ENCODE results near the gene CHCHD3. TPM values are rescaled to one million over a fixed set of nuclear protein-coding genes. Genes with fewer than 3 reads are reported as not detected.

CHCHD3 gene
- total RNA-seq, 4 donors from 2014 or later, result 54.0 to 88.6 (median 61.3) TPM

DNA sequence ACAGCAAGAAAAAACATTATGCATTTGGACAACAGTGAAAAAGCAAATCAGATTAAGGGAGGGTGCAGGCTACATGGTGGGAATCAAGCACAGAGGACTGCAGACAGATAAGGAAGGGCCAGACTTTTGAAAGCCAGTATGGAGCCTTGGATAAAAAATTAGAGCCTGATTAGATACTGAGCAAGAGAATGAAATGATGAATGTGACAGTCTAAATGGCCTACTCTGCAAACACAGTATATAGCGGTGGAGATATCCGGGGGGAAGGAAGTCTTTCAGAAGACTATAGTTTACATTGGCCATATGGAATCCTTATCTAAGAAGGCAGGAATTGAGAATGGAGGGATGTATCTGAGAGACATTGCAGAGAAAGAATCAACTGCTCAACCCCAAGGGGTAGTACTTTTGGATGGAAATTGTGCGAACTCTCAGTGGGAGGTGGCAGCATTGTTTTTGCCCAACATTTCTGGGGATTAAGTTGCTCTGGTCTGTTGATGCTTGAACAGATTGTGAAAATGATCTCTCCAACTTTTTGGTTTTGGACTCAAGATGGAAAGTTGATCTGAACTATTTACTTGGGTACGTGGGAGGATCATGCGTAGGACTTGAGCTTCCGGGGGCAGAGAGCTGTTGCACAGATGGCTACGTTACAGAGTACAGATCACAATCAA, 39.4 kb upstream of the CHCHD3 start:
- no peaks in the 10 kb centered on the region for H3K9me3 ChIP-seq
- H3K4me3 ChIP-seq, result no peak overlapping the region
- H3K27ac ChIP-seq, result no peak overlapping the region

DNA sequence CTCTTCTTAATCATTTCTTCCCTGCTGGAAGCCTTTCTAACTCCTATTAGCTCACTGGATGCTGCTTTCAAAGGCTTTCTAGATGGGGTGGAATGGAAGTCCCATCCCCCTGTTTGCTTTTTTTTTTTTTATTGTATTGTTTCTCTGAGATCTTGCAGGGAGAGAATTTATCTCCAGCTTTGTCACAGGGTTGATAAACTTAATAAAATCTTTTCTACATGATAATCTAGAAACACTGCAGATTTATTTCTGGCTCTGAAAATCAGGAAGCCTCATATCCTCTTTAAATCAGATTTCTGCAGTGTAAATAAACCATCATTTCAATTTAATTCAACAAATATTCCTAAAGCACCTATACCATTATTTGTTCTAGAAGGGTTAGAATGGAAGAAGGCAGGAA, 37.2 kb upstream of the CHCHD3 start:
- TF ChIP-seq CTCF (IDR thresholded peaks at IDR 0.05), result no peak
- no peak for TF ChIP-seq EP300 (IDR thresholded peaks at IDR 0.05)
- no peak for TF ChIP-seq POLR2A (IDR thresholded peaks at IDR 0.05)
- no peaks in the 10 kb centered on the region for H3K27me3 ChIP-seq
- no peak for ATAC-seq
- H3K4me1 ChIP-seq, result no peaks in the 10 kb centered on the region
- no peak overlapping the region for H3K4me3 ChIP-seq
- H3K9me3 ChIP-seq, result no peaks in the 10 kb centered on the region
- no peaks in the 10 kb centered on the region for H3K36me3 ChIP-seq
- no peak overlapping the region for H3K27ac ChIP-seq

More for the DNA sequence above, 39.4 kb upstream of the CHCHD3 start:
- WGBS, 2 donors (ENCODE audit: low coverage in 1 of 2), result 40 to 75% methylated on average over 7 of the region's 7 CpGs
- no peak for TF ChIP-seq EP300 (IDR thresholded peaks at IDR 0.05)
- TF ChIP-seq POLR2AphosphoS5 (IDR thresholded peaks at IDR 0.05), result no peak
- TF ChIP-seq POLR2A (IDR thresholded peaks at IDR 0.05), result no peak
- no peak for TF ChIP-seq CTCF (IDR thresholded peaks at IDR 0.05)
- Histone ChIP-seq H3K36me3 (no peaks in the 10 kb centered on the region), H3K4me1 (no peaks in the 10 kb centered on the region), H3K27me3 (no peaks in the 10 kb centered on the region)
- ATAC-seq, result no peak

DNA sequence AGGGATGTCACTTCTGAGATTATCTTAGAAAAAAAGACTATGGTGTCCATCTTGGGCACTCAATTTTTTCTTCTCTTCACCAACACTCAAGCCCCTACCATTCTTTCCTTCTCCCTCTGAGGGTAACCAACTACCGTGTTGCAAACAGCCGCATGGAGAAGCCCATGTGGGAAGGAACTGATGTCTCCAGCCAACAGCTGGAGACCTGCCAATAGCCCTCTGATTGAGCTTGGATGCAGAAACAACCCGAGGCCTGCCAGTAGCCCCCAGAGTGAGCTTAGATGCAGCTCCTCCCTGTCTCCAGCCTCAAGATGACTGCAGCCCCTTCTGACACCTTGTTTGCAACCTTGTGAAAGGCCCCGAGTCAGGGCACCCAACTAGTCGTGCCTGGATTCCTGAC, 36.4 kb upstream of the CHCHD3 start:
- TF ChIP-seq CTCF (IDR thresholded peaks at IDR 0.05) (no peak), POLR2AphosphoS5 (IDR thresholded peaks at IDR 0.05) (no peak), POLR2A (IDR thresholded peaks at IDR 0.05) (no peak), EP300 (IDR thresholded peaks at IDR 0.05) (no peak)
- Histone ChIP-seq H3K9me3 (no peaks in the 10 kb centered on the region), H3K27ac (no peak overlapping the region), H3K27me3 (no peaks in the 10 kb centered on the region), H3K4me3 (no peak overlapping the region), H3K4me1 (no peaks in the 10 kb centered on the region), H3K36me3 (no peaks in the 10 kb centered on the region)
- no peak for ATAC-seq
- WGBS, 2 donors (ENCODE audit: low coverage in 1 of 2), result 43 to 90% methylated on average over 2 to 3 of the region's 5 CpGs

GRCh38 chr7:133117452-133117851, 35.6 kb upstream of the CHCHD3 start:
- no peaks in the 10 kb centered on the region for H3K4me1 ChIP-seq
- peaks cover 1% of the 10 kb centered on the region for H3K27me3 ChIP-seq
- 80 to 92% methylated on average over 4 of the region's 5 CpGs for WGBS, 2 donors (ENCODE audit: low coverage in 1 of 2)
- no peaks in the 10 kb centered on the region for H3K9me3 ChIP-seq
- H3K4me3 ChIP-seq, result no peak overlapping the region
- TF ChIP-seq CTCF (IDR thresholded peaks at IDR 0.05) (no peak), POLR2A (IDR thresholded peaks at IDR 0.05) (no peak), POLR2AphosphoS5 (IDR thresholded peaks at IDR 0.05) (no peak), EP300 (IDR thresholded peaks at IDR 0.05) (no peak)
- no peaks in the 10 kb centered on the region for H3K36me3 ChIP-seq
- no peak for ATAC-seq
- H3K27ac ChIP-seq, result no peak overlapping the region

GRCh38 chr7:133115596-133115995, 33.7 kb upstream of the CHCHD3 start:
- no peak overlapping the region for H3K4me3 ChIP-seq
- no peaks in the 10 kb centered on the region for H3K36me3 ChIP-seq
- no peak for ATAC-seq
- 50 to 66% methylated on average over 2 of the region's 3 CpGs for WGBS, 2 donors (ENCODE audit: low coverage in 1 of 2)
- peaks cover 0 to 1% (median 0%) of the 10 kb centered on the region in 3 donors for H3K9me3 ChIP-seq
- peaks cover 4% of the 10 kb centered on the region for H3K27me3 ChIP-seq
- no peaks in the 10 kb centered on the region for H3K4me1 ChIP-seq
- H3K27ac ChIP-seq, result no peak overlapping the region
- TF ChIP-seq EP300 (IDR thresholded peaks at IDR 0.05) (no peak), POLR2A (IDR thresholded peaks at IDR 0.05) (no peak), POLR2AphosphoS5 (IDR thresholded peaks at IDR 0.05) (no peak), CTCF (IDR thresholded peaks at IDR 0.05) (no peak)
